ENCODE measurements around the gene TNFAIP1. TPM values are rescaled to one million over a fixed set of nuclear protein-coding genes. Genes with fewer than 3 reads are reported as not detected.

TNFAIP1 gene
- total and polyA plus RNA-seq, 4 experiments from 2014 or later, result 4.1 to 32.1 (median 21.2) TPM

GRCh38 chr17:28317966-28318758 lies 17.4 kb upstream of the TNFAIP1 start:
- no peaks in the 10 kb centered on the region for H3K27me3 Mint-ChIP-seq
- peaks cover 15 to 32% (median 21%) of the 10 kb centered on the region in 4 donors for H3K4me1 Mint-ChIP-seq
- no peak for DNase-seq
- ChIA-PET CTCF (ENCODE audit: partially characterized antibody) (interaction anchor here (1.0 to 2.1 kb wide), 5 partner anchors 9 to 67 kb away, joined by 3 to 9 read pairs (median 4); partner anchors contain the start of genes IFT20 and TNFAIP1), POLR2A (ENCODE audit: partially characterized antibody) (interaction anchor here (0.6 to 4.7 kb wide), 6 partner anchors 11 to 281 kb away, joined by 3 to 39 read pairs (median 4); partner anchors contain the start of genes IFT20, POLDIP2 and TNFAIP1)
- H3K9me3 Mint-ChIP-seq, result no peaks in the 10 kb centered on the region
- H3K4me1 ChIP-seq (ENCODE audit: insufficient read depth, low read length), result peaks cover 19% of the 10 kb centered on the region
- no peak overlapping the region for H3K27ac ChIP-seq (ENCODE audit: low read depth, low read length)
- H3K36me3 Mint-ChIP-seq, result no peaks in the 10 kb centered on the region
- peak overlapping the region; percentile 87 to 95 (median 91) for H3K4me3 Mint-ChIP-seq
- intact Hi-C loops (cut with micrococcal nuclease), result no loop called here
- H3K27me3 ChIP-seq (ENCODE audit: insufficient read depth, low read length), result no peaks in the 10 kb centered on the region
- peak overlapping the region in 6 of 7 donors; percentile 69 to 90 (median 86) for H3K27ac Mint-ChIP-seq
- H3K4me3 ChIP-seq (ENCODE audit: low read length in 2 of 2), result peak overlapping the region; percentile 58 to 69
- H3K9me3 ChIP-seq (ENCODE audit: control insufficient read depth in 1 of 2, low read length in 2 of 2), result no peaks in the 10 kb centered on the region
- H3K36me3 ChIP-seq (ENCODE audit: insufficient read depth, low read length), result no peaks in the 10 kb centered on the region

GRCh38 chr17:28318759-28319597 lies 16.6 kb upstream of the TNFAIP1 start, which contains the start of gene TMEM97:
TSS of gene TMEM97 (plus strand) at chr17:28319200. CDS start at chr17:28319240, 40 bp downstream.
- H3K27ac Mint-ChIP-seq, result peak within 1 kb of the TSS; percentile 69 to 90 (median 86)
- Histone ChIP-seq H3K4me3 (ENCODE audit: low read length in 2 of 2) (peak within 1 kb of the TSS; percentile 58 to 69), H3K9me3 (ENCODE audit: control insufficient read depth in 1 of 2, low read length in 2 of 2) (no peaks in the 10 kb centered on the region), H3K27ac (ENCODE audit: low read depth, low read length) (peak within 1 kb of the TSS; percentile 45), H3K4me1 (ENCODE audit: insufficient read depth, low read length) (peaks cover 19% of the 10 kb centered on the region), H3K36me3 (ENCODE audit: insufficient read depth, low read length) (no peaks in the 10 kb centered on the region), H3K27me3 (ENCODE audit: insufficient read depth, low read length) (no peaks in the 10 kb centered on the region)
- H3K27me3 Mint-ChIP-seq, result no peaks in the 10 kb centered on the region
- ChIA-PET POLR2A (ENCODE audit: partially characterized antibody) (interaction anchor here (0.6 to 4.7 kb wide), 8 partner anchors 10 to 281 kb away, joined by 3 to 39 read pairs (median 4); partner anchors contain the start of genes IFT20, POLDIP2, SARM1 and TNFAIP1), CTCF (ENCODE audit: partially characterized antibody) (interaction anchor here (0.8 to 2.1 kb wide), 6 partner anchors 12 to 68 kb away, joined by 3 to 9 read pairs (median 5); partner anchors contain the start of genes IFT20 and TNFAIP1)
- intact Hi-C loops (cut with micrococcal nuclease), result loop anchor here (1.0 kb wide), 4 partner anchors 16 to 278 kb away; partner anchors contain the start of genes IFT20, POLDIP2, SARM1 and TNFAIP1
- no peaks in the 10 kb centered on the region for H3K9me3 Mint-ChIP-seq
- H3K36me3 Mint-ChIP-seq, result no peaks in the 10 kb centered on the region
- H3K4me1 Mint-ChIP-seq, result peaks cover 15 to 32% (median 21%) of the 10 kb centered on the region in 4 donors
- peak; percentile 93 to 96 (median 95) for DNase-seq
- H3K4me3 Mint-ChIP-seq, result peak within 1 kb of the TSS; percentile 87 to 95 (median 91)

- ChIA-PET POLR2A (ENCODE audit: partially characterized antibody) (interaction anchor here (0.5 to 4.7 kb wide), 6 partner anchors 9 to 68 kb away, joined by 3 to 39 read pairs (median 4); partner anchors contain the start of genes IFT20, POLDIP2, SARM1 and TNFAIP1), CTCF (ENCODE audit: partially characterized antibody) (interaction anchor here (0.8 to 1.3 kb wide), 4 partner anchors 16 to 514 kb away, joined by 3 to 6 read pairs (median 3); partner anchors contain the start of genes IFT20 and TNFAIP1)
- Mint-ChIP-seq H3K4me1 (peaks cover 15 to 32% (median 21%) of the 10 kb centered on the region in 4 donors), H3K4me3 (peak overlapping the region; percentile 87 to 95 (median 91)), H3K27me3 (no peaks in the 10 kb centered on the region), H3K9me3 (no peaks in the 10 kb centered on the region), H3K27ac (peak overlapping the region in 6 of 7 donors; percentile 69 to 89 (median 86)), H3K36me3 (no peaks in the 10 kb centered on the region)
- H3K4me3 ChIP-seq (ENCODE audit: low read length in 2 of 2), result peak overlapping the region; percentile 58 to 69
- intact Hi-C loops (cut with micrococcal nuclease), result loop anchor here (1.0 kb wide), 4 partner anchors 16 to 278 kb away; partner anchors contain the start of genes IFT20, POLDIP2, SARM1 and TNFAIP1
- no peaks in the 10 kb centered on the region for H3K27me3 ChIP-seq (ENCODE audit: insufficient read depth, low read length)
- DNase-seq, result no peak
- H3K27ac ChIP-seq (ENCODE audit: low read depth, low read length), result peak overlapping the region; percentile 45
- no peaks in the 10 kb centered on the region for H3K36me3 ChIP-seq (ENCODE audit: insufficient read depth, low read length)
- no peaks in the 10 kb centered on the region for H3K9me3 ChIP-seq (ENCODE audit: control insufficient read depth in 1 of 2, low read length in 2 of 2)
- H3K4me1 ChIP-seq (ENCODE audit: insufficient read depth, low read length), result peaks cover 19% of the 10 kb centered on the region
Observed at GRCh38 chr17:28319598-28319935, 16.0 kb upstream of the TNFAIP1 start.

- intact Hi-C loops (cut with micrococcal nuclease), result no loop called here
- H3K4me1 ChIP-seq (ENCODE audit: insufficient read depth, low read length), result peaks cover 19% of the 10 kb centered on the region
- Mint-ChIP-seq H3K36me3 (no peaks in the 10 kb centered on the region), H3K4me3 (peak overlapping the region; percentile 87 to 95 (median 91)), H3K4me1 (peaks cover 15 to 32% (median 21%) of the 10 kb centered on the region in 4 donors), H3K9me3 (no peaks in the 10 kb centered on the region), H3K27ac (peak overlapping the region in 4 of 7 donors; percentile 31 to 85 (median 61)), H3K27me3 (no peaks in the 10 kb centered on the region)
- ChIA-PET CTCF (ENCODE audit: partially characterized antibody) (interaction anchor here (0.8 to 1.3 kb wide), 4 partner anchors 15 to 515 kb away, joined by 3 to 6 read pairs (median 3); partner anchors contain the start of genes IFT20 and TNFAIP1), POLR2A (ENCODE audit: partially characterized antibody) (interaction anchor here (0.5 to 4.7 kb wide), 4 partner anchors 15 to 51 kb away, joined by 3 to 39 read pairs (median 6); partner anchors contain the start of genes IFT20, POLDIP2, SARM1 and TNFAIP1)
- H3K36me3 ChIP-seq (ENCODE audit: insufficient read depth, low read length), result no peaks in the 10 kb centered on the region
- no peak overlapping the region for H3K4me3 ChIP-seq (ENCODE audit: low read length in 2 of 2)
- no peaks in the 10 kb centered on the region for H3K27me3 ChIP-seq (ENCODE audit: insufficient read depth, low read length)
- no peak overlapping the region for H3K27ac ChIP-seq (ENCODE audit: low read depth, low read length)
- no peak for DNase-seq
- H3K9me3 ChIP-seq (ENCODE audit: control insufficient read depth in 1 of 2, low read length in 2 of 2), result no peaks in the 10 kb centered on the region
Observed at GRCh38 chr17:28320215-28321061, 15.1 kb upstream of the TNFAIP1 start.

- CTCF ChIA-PET (ENCODE audit: partially characterized antibody), result no interaction called here
- DNase-seq, result no peak
- Histone ChIP-seq H3K27ac (ENCODE audit: low read depth, low read length) (no peak overlapping the region), H3K4me1 (ENCODE audit: insufficient read depth, low read length) (peaks cover 11% of the 10 kb centered on the region), H3K36me3 (ENCODE audit: insufficient read depth, low read length) (peaks cover 6% of the 10 kb centered on the region), H3K4me3 (ENCODE audit: low read length in 2 of 2) (no peak overlapping the region), H3K9me3 (ENCODE audit: control insufficient read depth in 1 of 2, low read length in 2 of 2) (no peaks in the 10 kb centered on the region), H3K27me3 (ENCODE audit: insufficient read depth, low read length) (no peaks in the 10 kb centered on the region)
- Mint-ChIP-seq H3K27me3 (no peaks in the 10 kb centered on the region), H3K27ac (no peak overlapping the region), H3K36me3 (peaks cover 10 to 18% of the 10 kb centered on the region in 2 donors), H3K4me1 (peaks cover 9 to 12% (median 11%) of the 10 kb centered on the region in 4 donors), H3K4me3 (no peak overlapping the region), H3K9me3 (no peaks in the 10 kb centered on the region)
- POLR2A ChIA-PET (ENCODE audit: partially characterized antibody), result no interaction called here
- intact Hi-C loops (cut with micrococcal nuclease), result no loop called here
Observed at GRCh38 chr17:28324267-28324745, 11.3 kb upstream of the TNFAIP1 start.

- no peak overlapping the region for H3K27ac ChIP-seq (ENCODE audit: low read depth, low read length)
- no peak overlapping the region for H3K4me3 ChIP-seq (ENCODE audit: low read length in 2 of 2)
- Mint-ChIP-seq H3K36me3 (peaks cover 10 to 19% of the 10 kb centered on the region in 2 donors), H3K27me3 (no peaks in the 10 kb centered on the region), H3K27ac (peak overlapping the region in 1 of 7 donors; percentile 48), H3K9me3 (no peaks in the 10 kb centered on the region), H3K4me1 (peaks cover 6 to 8% (median 7%) of the 10 kb centered on the region in 4 donors), H3K4me3 (no peak overlapping the region)
- H3K9me3 ChIP-seq (ENCODE audit: control insufficient read depth in 1 of 2, low read length in 2 of 2), result no peaks in the 10 kb centered on the region
- H3K36me3 ChIP-seq (ENCODE audit: insufficient read depth, low read length), result peaks cover 6% of the 10 kb centered on the region
- H3K27me3 ChIP-seq (ENCODE audit: insufficient read depth, low read length), result no peaks in the 10 kb centered on the region
- peaks cover 6% of the 10 kb centered on the region for H3K4me1 ChIP-seq (ENCODE audit: insufficient read depth, low read length)
- DNase-seq, result no peak
- intact Hi-C loops (cut with micrococcal nuclease), result no loop called here
- CTCF ChIA-PET (ENCODE audit: partially characterized antibody), result no interaction called here
- POLR2A ChIA-PET (ENCODE audit: partially characterized antibody), result interaction anchor here (1.2 kb wide), 1 partner anchor 33 kb away, joined by 3 read pairs; the partner anchor contains the start of gene POLDIP2
Observed at GRCh38 chr17:28324781-28325180, 10.8 kb upstream of the TNFAIP1 start.
